Nephron progenitor cell (in vitro differentiated cells): Measurements from ENCODE around the gene HMG20B.
A peak's percentile ranks its signal among the peaks of the same experiment; 100 is the strongest.

ENCODE experiments used
- DNase-seq: peaks from one replicate; pipeline ENCODE4 v3.0.0; 2021
- H3K27ac Mint-ChIP-seq: 2 replicates; pipeline ENCODE4 v1.8.0; 2021; ENCODE audit warnings: mild to moderate bottlenecking, moderate library complexity, mixed read lengths
- H3K27me3 Mint-ChIP-seq: 2 replicates; pipeline ENCODE4 v1.8.0; 2021; ENCODE audit warnings: mild to moderate bottlenecking, low read depth, mixed read lengths; ENCODE audit not compliant: poor library complexity
- H3K36me3 Mint-ChIP-seq: 2 replicates; pipeline ENCODE4 v1.8.0; 2021; ENCODE audit warnings: low read depth, mixed read lengths
- H3K4me1 Mint-ChIP-seq: 2 replicates; pipeline ENCODE4 v1.8.0; 2021; ENCODE audit warnings: mixed read lengths
- H3K4me3 Mint-ChIP-seq: 2 replicates; pipeline ENCODE4 v1.8.0; 2021; ENCODE audit warnings: mild to moderate bottlenecking, moderate library complexity, mixed read lengths
- H3K9me3 Mint-ChIP-seq: 2 replicates; pipeline ENCODE4 v1.8.0; 2021; ENCODE audit warnings: mild to moderate bottlenecking, moderate library complexity, mixed read lengths
- TF ChIP-seq, protein P1 (sequence below): fragments of 200-600 bp; sonication (generic); IDR thresholded peaks from 2 replicates; pipeline ENCODE4 v1.5.0; 2021; ENCODE audit warnings: antibody characterized with exemption

HMG20B gene

DNA sequence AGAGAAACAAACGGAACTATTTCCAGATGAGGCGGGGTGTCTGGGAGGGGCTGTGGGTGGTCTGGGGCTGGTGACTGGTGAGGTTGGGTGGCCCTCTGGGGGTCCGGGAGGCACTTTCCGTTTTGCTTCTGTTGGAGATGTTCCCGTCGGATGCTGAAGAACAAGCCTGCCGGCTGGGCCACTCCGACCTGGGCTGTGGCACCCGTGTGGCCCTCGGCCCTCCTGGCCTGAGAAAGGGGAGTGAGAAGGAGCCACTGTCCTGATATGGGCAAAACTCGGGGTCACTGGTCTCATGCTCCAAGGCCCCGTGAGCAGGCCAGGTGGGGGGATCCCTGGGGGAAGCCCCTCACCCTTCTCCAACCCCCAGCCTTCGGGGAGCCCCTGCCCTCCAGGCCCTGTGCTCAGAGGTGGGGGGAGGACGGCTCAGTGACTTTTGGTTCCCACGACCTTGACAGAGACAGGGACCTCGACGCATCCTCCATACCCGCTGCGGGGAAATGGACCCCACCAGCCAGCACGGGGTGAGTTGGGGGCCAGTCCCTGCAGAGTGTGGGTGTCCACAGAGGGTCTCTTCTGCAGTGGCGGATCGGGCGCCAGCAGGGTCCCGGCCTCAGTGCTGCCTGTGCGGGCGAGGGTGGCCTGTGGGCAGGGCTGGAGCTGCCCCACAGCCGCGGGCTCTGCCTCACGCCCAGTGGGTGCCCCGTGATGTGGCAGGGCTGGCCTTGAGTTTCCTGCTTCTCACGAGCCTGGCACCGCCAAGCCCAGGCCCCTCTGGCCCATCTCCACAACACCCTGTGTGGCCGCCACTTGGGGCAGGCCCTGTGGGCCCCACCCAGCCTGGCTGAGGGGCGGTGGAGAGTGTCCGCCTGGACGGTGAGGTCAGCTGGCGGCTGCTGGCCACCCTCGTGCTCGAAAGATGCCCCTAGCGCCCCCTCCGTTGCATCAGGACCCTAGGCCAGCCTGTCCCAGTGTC is 38.3 kb downstream of the HMG20B start:
- no peaks in the 10 kb centered on the region for H3K9me3 Mint-ChIP-seq

DNA sequence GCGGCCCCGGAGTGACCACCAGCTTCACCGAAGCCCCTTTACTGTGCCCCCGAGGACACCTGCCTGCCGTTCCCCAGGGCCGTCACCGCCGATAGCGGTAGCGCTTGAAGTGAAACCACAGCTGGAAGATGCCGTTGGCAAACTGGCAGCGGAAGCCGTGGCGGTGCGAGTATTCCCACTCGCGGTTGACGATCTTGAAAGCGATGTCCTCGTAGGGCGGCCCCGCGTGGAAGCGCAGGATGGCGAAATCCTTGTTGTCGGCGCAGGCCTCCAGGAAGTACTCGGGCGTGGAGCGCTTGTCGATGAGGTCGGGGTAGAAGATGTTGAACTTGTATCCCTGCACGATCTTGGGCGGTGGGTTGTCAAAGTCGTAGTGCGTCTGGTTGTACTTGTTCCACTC is 39.1 kb downstream of the HMG20B start:
- no peak for DNase-seq
- Mint-ChIP-seq H3K4me1 (peaks cover 15% of the 10 kb centered on the region), H3K27me3 (peaks cover 6% of the 10 kb centered on the region), H3K4me3 (no peak overlapping the region), H3K36me3 (peaks cover 11% of the 10 kb centered on the region), H3K27ac (no peak overlapping the region), H3K9me3 (no peaks in the 10 kb centered on the region)
- TF ChIP-seq, protein P1, sequence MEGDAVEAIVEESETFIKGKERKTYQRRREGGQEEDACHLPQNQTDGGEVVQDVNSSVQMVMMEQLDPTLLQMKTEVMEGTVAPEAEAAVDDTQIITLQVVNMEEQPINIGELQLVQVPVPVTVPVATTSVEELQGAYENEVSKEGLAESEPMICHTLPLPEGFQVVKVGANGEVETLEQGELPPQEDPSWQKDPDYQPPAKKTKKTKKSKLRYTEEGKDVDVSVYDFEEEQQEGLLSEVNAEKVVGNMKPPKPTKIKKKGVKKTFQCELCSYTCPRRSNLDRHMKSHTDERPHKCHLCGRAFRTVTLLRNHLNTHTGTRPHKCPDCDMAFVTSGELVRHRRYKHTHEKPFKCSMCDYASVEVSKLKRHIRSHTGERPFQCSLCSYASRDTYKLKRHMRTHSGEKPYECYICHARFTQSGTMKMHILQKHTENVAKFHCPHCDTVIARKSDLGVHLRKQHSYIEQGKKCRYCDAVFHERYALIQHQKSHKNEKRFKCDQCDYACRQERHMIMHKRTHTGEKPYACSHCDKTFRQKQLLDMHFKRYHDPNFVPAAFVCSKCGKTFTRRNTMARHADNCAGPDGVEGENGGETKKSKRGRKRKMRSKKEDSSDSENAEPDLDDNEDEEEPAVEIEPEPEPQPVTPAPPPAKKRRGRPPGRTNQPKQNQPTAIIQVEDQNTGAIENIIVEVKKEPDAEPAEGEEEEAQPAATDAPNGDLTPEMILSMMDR, result no peak

More for the DNA sequence above, 38.3 kb downstream of the HMG20B start:
- H3K36me3 Mint-ChIP-seq, result peaks cover 11% of the 10 kb centered on the region
- no peak for DNase-seq
- H3K4me1 Mint-ChIP-seq, result peaks cover 15% of the 10 kb centered on the region
- TF ChIP-seq, protein P1, result no peak
- H3K27me3 Mint-ChIP-seq, result peaks cover 7% of the 10 kb centered on the region
- H3K4me3 Mint-ChIP-seq, result no peak overlapping the region
- no peak overlapping the region for H3K27ac Mint-ChIP-seq

DNA sequence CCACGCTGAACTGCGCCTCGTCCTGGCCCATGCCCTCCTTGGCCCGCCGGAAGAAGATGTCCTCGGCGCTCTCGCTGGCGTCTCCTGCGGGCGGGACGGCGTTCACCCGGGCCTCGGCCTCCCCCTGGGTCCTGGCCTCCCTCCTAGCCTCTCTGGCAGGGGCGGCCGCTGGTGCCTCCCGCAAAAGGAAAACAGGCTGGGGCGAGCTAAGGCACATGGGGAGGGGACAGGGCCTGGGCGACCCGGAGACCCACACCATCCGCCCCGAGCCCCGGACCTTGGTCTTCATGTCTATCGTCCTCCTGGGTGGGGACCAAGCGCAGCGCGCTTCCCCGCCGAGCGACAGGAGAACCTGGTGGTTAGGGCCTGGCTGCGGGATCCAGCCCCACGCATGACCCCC is 39.6 kb downstream of the HMG20B start:
- Mint-ChIP-seq H3K9me3 (no peaks in the 10 kb centered on the region), H3K36me3 (peaks cover 11% of the 10 kb centered on the region), H3K27me3 (peaks cover 1% of the 10 kb centered on the region), H3K27ac (no peak overlapping the region), H3K4me1 (peaks cover 14% of the 10 kb centered on the region), H3K4me3 (no peak overlapping the region)
- no peak for DNase-seq
- TF ChIP-seq, protein P1, result no peak

DNA sequence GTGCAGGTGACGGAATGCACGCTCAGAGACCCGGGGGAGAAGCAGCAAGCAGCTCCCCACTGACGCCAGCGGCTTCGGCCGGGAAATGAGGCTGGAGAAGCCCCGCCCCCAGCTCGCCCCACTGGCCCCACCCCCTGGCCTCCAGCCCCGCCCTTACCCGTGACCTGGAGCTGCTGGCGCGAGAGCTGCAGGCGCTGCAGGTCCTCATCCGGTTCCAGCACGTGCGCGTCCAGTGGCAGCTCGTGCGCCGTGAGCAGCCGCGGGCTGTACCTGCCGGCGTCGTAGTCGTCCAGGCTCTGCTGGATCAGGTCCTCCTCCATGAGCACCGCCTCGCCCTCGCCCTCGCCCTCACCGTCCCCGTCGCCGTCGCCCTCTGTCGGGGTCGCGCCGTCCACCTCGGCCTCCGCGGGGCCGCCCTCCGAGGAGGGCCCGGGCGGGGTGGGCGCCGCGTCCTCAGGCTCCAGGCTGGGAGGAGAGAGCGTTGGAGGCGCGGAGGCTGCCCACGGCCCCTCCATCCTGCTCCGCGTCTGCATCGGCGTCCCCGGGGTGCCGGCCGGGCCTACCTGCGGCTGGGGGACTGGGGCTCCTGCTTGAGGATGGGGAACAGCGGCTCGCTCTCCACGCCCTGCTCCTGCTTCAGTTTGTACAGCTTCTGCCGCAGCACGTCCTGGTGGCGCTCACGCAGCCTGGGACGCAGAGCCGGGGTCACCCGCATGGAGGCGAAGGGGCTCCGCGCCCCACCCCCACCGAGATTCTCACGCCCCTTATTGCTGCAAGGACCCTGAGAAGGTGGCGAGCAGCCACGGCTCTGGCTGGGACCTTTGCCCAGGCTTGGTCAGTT is 40.4 kb downstream of the HMG20B start:
- H3K36me3 Mint-ChIP-seq, result peaks cover 11% of the 10 kb centered on the region
- H3K4me3 Mint-ChIP-seq, result no peak overlapping the region
- H3K27me3 Mint-ChIP-seq, result no peaks in the 10 kb centered on the region
- H3K27ac Mint-ChIP-seq, result no peak overlapping the region
- TF ChIP-seq, protein P1, result no peak
- H3K9me3 Mint-ChIP-seq, result no peaks in the 10 kb centered on the region
- peaks cover 11% of the 10 kb centered on the region for H3K4me1 Mint-ChIP-seq
- DNase-seq, result peak; percentile 43

DNA sequence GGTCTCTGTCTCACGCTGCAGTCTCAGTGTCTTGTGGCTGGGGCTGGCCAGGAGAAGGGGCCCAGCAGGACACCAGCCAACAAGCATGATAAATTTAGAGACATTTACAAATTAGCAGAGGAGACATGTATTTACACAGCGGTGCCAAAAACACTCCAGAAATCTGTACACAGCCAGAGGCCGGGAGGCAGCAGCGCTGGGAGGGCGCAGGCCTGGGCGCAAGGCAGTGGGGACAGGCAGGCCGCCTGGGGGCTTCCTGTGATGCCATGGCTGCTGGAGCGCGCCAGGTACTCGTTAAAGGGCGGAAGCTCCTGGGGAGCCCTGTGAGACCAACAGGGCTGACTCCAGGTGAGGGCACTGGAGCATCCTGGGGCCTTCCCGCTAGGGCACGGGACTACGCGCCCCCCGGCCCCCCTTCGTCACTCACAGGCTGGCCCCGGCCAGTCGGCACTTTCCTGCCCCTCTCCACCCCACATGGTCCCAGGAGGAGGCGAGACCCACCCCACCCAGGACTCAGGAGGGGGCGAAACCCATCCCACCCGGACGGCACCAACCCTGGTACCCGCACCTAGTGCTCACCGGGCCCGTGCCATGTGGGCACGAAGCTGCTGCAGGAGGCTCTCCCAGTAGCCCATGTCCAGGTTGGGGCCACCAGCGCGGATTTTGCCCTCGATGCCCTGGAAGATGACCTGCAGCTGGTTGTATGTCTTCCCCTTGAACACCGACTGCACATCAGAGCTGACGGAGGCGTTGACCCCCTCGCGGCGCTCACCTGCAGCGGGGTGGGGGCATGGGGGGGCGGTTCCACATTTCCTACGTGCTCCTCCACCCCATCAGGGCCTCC is 41.3 kb downstream of the HMG20B start:
- no peak for DNase-seq
- Mint-ChIP-seq H3K9me3 (no peaks in the 10 kb centered on the region), H3K36me3 (peaks cover 11% of the 10 kb centered on the region), H3K27ac (no peak overlapping the region), H3K4me3 (no peak overlapping the region), H3K27me3 (no peaks in the 10 kb centered on the region), H3K4me1 (peaks cover 8% of the 10 kb centered on the region)
- TF ChIP-seq, protein P1, result no peak
